ENCODE results near the gene LRRC74B.
"Not testable (repeated sequence)": the region's sequence is repeated elsewhere in the genome, so short reads cannot be mapped to it uniquely, and the experiment has no call there.

Gene LRRC74B

DNA sequence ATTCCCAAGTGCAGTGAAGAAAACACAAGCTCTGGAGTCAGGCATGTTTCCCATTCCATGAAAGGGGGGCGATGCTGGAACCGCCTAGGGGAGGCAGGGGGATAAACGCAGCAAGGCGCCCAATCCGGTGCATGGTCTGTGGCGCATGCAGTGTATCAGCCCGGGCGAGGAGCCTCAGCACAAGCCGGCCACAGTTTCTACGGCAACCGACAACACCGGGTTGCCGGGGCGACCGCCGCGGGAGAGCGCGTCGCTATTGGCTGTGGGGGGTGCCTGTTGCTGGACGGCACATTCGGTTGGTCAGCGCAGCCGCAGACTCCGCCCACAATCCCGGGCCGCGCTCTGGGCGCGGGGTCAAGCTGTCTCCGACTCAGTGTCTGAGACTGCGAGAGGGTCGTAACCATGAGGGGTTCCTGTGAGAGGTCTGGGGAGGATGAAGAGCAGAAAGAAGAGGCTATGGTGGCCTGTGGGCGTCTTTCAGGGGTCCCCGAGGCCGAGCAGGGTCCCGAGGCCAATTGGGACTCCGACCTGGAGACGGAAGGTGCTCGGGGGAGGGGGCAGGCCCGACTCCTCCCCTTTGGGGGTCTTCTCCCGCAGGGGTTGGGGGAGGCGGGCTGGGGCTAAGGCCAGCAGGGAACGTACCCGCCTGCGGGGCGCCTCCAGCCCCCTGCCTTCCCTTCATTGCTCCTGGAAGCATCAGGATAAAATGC, at the start of gene LRRC74B:
TSS of gene LRRC74B (plus strand) at position 362 of the 710 bp plus-strand sequence. CDS start at position 403, 41 bp downstream.
- peak; percentile 45 for DNase-seq

DNA sequence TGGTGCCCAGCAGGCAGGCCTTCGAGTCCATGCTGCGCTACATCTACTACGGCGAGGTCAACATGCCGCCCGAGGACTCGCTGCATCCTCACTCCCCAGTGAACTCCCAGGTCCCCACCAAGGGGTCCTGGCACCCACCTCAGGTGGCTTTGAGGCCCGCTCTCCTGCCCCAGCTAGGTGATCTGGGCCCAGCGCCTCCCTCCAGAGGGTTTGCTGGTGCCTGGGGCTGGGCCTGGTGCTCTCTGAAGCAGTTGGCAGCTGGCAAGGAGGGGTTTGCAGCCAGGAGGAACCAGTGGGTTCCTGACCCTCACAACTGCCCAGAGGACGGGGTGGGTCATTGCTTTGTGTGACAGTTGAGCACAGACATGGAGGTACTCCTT, 49.7 kb upstream of the LRRC74B start:
- DNase-seq = no peak

DNA sequence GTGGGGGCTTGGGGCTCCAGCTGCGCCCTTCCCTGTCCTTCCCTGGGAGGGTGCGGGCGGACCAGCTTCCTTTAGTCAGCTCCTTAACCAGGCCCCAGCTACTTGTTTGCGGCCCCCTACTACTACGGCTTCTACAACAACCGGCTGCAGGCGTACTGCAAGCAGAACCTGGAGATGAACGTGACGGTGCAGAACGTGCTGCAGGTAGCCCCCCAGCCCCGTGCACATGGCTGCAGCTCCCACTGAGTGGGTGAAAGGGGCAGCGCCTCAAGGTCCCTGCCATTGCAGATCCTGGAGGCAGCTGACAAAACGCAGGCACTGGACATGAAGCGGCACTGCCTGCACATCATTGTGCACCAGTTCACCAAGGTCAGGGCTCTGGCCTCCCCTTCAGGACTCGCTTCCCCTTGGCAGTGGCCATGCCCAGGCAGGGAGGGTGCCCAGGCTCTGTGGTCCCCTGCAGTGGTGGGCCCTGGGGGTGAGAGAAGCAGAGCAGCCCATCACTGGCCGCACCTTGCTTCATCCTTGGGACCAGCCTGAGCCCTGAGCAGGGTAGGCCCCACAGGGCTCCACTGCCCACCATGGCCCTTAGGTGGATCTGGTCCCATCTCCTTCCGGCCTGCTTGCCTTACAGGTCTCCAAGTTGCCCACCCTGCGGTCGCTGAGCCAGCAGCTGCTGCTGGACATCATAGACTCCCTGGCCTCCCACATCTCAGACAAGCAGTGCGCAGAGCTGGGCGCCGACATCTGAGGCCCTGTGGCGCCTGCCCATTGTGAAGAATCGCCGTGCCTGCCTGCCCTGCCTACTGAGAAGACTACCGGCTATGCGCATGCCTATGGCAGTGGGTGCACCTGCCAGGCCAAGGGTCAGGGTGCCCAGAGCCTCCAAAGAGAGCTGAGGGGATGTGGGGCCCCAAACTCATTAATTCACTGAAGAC, 48.9 kb upstream of the LRRC74B start:
- no peak for DNase-seq

DNA sequence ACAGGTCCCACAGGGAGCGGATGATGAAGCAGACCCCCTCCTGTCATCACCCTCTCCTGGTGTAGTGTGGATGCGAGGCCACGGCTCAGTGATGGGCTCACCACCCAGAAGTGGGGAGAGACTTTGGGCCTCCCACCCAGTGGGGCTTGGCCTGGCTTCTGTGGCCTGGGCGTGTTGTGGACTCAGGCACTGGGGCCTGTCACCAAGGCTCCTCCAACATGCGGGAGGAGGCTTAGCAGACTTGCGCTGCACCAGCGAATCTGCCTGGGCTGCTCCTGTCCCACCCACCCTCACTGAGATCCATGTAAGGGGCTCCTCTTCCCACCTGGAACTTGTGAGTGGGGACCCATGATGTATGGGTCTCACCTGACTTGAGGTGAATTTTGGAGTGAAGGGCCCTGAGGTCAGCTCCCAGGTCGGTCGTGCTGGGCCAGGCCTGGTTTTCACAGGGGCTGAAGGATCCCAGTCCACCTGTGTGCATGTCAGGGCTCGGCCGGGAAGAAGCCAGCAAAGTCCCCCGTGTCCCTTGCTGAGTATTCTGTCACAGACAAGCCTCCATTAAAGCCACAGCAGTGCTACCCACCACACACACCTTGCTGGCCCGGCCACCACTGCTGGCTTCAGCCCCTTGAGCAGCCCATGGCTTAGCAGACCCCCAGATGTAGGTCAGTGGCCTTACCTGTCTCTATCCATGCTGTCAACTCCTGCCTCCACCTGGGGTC, 48.0 kb upstream of the LRRC74B start:
- DNase-seq = no peak

DNA sequence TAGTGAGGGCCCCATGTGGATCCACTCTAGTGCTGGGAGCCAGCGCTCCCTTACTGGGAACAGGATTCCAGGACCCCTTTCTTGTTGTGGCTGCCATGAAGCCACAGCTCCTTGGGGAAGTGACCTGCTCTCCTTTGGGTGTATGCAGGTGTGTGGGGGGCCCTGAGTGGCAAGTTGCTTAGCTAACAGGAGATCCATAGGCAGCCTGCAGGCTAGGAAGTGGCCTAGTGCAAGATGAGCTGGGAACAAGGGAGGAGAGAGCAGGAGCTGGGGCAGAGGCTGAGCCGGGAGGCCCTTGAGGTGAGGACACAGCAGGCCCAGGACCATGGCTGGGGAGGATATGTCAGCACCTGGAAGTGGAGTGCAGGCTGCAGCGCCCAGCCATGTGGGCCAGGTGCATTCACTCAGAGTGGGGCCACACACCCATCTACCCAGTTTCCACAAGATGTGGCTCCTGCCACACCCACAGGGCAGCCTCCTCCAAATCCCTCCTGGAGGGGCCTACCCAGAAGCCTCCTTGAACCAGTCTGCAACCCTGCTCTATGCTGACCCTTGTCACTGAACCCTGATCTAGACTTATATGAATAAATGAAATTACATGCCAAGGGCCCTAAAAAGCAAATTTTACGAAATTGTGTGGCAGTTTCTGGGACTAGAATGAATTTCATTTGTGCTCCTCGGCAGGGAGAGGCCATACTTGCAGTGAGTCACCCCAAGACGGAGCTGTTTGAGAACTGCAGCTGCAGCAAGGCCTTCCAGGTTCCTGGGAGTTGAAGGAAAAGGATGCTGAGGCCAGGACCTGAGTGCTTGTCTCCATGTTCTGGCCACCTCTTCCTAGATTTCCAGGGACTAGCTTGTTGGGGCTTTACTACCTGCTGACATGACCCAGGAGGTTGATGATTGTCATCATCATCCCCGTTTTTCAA, 47.1 kb upstream of the LRRC74B start:
- no peak for DNase-seq

GRCh38 chr22:20999350-21000206, 46.2 kb upstream of the LRRC74B start:
- no peak for DNase-seq

DNA sequence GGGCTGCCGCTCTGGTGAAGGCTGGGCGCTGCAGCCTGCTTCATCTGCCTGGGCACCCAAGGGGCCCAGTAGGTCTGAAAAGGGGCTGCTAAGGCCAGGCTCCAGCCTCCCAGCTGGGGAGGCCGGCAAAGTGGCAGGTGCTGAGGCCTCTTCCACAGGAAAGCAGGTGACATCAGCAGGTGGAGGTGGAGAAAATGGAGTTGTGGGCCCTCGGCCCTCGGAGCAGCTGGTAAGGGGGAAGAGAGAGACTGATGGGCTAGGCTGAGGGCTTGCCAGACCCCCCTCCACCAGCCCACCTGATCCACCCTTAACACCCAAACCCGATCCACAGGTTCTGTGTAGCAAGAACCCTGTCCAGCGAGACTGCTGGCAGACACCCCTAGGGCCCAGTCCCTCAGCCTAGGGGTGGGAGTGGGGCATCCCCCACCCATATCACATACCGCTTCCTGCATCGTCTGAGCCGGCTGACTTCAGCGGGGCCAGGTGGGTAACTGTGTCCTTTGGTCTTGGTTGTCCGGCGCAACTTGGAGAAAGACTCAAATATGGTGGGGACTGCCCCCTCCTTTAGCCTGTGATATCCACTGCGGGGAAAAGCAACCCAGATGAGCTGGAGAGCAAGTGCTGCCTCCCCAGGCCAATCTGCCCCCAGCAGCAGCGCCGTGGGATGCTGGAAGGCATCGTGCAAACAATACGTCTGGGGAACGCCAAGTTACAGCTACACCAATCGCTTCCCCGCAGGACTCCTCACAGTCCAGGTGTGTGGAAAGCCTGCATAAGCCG, 45.3 kb upstream of the LRRC74B start:
- DNase-seq = no peak

GRCh38 chr22:21000987-21001600, 44.7 kb upstream of the LRRC74B start:
- no peak for DNase-seq

- peak; percentile 95 for DNase-seq
Measured at GRCh38 chr22:21001601-21002325, 44.0 kb upstream of the LRRC74B start, which contains the start of gene THAP7. THAP7 (minus strand) TSS chr22:21002118; CDS start chr22:21001911, 207 bp downstream.

DNA sequence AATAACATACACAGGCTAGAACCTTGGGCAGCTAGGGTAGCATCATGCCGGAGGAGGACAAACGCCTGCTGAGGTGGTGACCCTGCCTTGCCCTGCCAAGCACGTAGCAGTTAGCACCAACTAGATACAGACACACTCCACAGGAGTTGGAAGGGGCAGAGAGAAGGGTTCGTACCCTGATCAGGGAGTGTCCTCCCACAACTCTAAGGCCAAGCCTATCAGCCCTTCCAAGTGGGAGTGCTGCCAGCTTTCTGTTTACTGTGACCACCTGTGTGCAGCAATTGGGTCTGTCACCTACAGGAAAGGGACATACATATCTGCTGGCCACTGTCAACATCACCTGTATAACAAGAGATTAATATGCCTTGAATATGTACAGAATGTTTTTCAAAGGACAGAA, 42.0 kb upstream of the LRRC74B start:
- no peak for DNase-seq

GRCh38 chr22:21009208-21009607, 36.5 kb upstream of the LRRC74B start:
- DNase-seq = not testable (repeated sequence)

- DNase-seq = no peak
Measured at GRCh38 chr22:21009638-21010425, 35.9 kb upstream of the LRRC74B start.

DNA sequence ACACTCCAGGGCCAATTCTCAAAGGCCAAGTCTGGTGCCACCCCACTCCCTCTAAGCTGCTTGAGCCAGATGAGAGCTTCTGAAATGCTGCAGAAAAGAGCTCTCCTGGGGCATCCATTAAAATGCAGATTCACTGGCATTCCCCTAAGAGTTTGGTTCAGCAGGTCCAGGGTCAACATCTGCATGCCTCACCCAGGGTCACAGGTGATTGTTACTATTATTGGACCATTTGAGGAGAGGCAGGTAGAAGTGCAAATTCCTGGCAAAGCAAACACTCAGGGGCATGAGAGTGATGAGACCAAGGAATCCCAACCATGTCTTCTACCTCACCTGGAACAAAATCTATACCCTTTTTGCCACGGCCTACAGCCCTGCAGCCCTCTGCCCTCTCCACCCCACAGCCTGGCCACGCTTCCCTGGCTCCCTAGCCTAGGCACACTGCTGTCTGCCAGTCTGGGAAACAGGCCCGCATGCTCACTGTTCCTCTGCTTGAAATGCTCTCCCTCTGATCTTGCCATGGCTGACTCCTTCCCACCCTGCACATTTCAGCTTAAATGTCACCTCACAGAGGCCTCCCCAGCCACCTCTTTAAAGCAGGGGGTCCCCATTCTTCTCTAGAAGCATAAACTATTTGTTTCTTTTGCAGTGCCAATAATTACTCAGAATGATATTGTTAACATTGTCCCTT, 35.2 kb upstream of the LRRC74B start:
- no peak for DNase-seq

DNA sequence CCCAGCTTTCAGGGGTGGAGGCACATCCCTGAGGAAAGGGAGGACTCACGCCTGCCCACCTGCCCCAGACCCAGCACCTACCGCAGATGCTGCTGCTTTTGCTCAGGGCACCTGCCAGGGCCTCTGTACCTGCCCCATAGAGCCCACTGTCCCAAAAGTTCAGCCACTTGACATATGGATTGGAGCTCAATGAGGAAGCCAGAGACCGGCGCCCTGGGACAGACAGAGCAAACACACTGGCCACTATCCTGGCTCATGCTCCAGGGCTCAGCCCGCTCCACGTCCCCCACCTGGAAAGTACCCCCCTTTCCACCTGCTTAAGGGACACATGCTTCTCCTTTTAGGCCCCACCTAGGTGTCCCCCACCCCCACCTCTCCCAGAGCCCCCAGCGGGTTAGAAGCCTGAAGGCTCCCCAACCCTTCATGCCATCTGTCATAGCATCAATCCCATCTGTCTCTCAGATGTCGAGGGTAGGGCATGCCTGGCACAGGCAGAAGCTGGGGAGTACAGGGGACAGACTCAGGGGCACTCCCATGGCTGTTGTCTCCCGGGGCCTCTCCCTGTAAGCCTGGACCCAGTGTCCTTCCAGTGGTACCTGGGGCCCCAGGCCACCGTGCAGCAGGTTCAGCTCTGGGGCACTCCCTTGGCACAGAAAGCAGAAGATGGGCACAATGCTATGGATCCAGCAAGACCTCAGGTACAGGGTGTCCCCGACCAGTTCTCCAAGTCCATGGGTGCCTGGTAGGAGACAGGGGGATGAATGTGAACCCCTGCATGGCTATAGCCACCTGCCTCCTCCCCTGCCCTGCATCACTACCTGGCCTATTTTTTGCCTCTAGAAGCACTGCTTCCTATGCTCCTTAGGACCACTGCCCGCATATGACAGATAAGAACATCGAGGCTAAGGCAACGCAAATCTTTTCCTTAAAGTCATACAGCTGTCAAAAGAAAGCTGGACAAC, 33.0 kb upstream of the LRRC74B start:
- no peak for DNase-seq

DNA sequence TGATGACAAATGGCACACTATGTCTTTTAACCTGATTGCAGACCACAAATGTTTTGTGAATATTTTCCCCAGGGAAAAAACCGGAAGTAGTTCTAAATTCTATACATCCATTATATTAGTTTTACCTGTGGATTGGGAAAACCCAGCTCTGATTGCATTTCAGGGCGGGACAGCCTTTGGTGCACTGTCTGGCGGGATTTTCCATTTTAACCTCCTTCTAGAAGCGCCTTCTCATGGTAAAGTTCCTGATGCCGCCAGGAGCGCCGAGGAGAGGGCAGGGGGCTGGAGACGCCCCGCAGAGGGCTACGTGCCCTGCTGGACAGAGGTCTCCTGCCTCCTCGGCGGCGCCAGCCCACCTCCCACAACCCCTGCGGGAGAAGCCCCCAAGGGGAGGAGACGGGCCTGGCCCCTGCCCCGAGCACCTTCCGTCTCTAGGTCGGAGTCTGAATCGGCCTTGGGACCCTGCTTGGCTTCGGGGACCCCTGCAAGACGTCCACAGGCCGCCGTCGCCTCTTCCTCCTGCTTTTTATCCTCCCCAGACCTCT, 32.0 kb upstream of the LRRC74B start:
- no peak for DNase-seq

- peak; percentile 75 for DNase-seq
Measured at GRCh38 chr22:21014202-21014725, 31.5 kb upstream of the LRRC74B start.

Measured in activated effector memory CD4-positive, alpha-beta T cell treated with Interleukin-2 at 50 U/mL for 16 hours (primary cell).